ENCODE results near the gene KCNJ6.
"Not testable (repeated sequence)": the region's sequence is repeated elsewhere in the genome, so short reads cannot be mapped to it uniquely, and the experiment has no call there.

Gene KCNJ6

DNA sequence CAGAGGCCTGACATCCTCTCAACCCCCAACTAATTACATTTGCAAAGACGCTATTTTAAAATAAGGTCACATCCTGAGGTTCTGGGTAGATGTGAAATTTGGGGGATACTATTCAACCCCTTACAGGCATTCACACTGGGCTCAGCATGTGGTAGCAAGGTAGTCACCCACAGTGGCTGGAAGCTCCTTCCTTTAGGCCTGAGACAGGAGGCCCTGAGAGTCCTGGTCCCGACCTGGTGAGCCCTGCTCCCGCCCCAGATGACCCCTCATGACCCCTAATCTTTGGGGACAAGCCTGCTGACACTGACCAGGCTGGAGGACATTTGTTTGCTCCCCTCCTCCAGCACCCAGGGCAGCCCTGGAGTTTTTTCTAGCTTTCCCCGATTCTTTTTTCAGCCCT is 323.8 kb downstream of the KCNJ6 start:
- DNase-seq, result no peak

DNA sequence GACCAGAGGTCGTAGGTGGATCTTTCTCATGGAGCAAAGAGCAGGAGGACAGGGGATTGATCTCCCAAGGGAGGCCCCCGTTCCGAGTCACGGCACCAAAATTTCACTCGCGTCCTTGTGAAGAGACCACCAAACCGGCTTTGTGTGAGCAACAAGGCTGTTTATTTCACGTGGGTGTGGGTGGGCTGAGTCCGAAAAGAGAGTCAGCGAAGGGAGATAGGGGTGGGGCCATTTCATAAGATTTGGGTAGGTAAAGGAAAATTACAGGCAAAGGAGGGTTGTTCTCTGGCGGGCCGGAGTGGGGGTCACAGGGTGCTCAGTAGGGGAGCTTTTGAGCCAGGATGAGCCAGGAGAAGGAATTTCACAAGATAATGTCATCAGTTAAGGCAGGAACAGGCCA is 324.3 kb downstream of the KCNJ6 start:
- not testable (repeated sequence) for DNase-seq

DNA sequence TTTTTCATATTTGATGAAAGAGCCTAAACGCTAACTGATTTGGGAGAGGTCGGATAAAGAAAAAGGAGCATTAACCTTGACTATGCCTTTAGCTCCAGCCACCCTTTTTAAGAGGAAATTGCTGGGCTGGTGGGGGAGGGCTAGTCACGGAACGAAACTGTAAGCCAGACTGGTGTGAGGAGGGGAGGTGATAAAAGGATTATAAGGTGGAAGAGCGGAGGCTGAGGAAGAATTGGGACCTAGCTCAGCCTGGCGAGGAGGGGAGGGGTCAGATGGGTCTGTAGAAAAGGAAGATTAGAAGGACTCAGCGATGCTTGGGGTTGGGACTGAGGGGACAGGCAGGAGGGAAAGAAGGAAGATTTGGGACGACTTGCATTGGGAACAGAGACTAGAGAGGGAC is 325.4 kb downstream of the KCNJ6 start:
- DNase-seq, result not testable (repeated sequence)

DNA sequence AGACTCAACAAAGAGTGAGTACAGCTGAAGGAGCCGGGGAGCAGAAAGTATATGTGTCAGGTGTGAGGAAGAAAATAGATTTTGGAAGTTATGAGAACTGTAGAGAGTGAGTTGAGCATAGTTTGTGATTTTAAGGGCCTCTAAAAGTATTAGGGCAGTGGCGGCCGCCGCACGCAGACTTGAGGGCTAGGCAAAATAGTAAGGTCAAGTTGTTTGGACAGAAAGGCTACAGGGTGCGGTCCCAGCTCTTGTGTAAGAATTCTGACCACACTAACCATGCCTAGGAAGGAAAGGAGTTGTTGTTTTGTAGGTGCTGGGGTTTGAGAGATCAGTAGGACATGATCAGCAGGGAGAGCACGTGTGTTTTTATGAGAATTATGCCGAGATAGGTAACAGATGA is 327.6 kb downstream of the KCNJ6 start:
- not testable (repeated sequence) for DNase-seq

DNA sequence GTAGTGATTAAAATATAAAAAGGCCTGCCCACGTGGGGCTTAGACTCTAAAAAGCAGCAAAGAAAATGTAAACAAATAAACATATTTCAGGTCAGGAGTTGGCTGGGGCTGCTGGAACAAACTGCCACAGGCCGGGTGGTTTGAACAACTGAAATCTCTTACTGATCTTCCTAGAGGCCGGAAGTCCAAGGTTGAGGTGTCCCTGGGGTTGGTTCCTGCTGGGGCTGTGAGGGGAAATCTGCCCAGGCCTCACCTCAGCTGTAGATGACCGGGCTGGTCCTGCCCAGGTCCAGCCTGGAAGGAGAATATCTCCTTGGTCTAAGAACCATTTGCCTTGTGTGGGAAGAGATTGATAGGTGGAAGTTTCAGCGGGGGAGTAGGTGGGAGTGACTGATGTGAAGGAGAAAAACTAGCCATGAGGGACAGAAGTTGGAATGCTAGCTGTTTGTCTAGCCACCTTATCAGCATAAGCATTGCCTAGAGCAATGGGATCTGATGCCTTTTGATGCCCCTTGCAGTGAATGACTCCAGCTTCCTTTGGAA is 328.6 kb downstream of the KCNJ6 start:
- DNase-seq, result no peak

DNA sequence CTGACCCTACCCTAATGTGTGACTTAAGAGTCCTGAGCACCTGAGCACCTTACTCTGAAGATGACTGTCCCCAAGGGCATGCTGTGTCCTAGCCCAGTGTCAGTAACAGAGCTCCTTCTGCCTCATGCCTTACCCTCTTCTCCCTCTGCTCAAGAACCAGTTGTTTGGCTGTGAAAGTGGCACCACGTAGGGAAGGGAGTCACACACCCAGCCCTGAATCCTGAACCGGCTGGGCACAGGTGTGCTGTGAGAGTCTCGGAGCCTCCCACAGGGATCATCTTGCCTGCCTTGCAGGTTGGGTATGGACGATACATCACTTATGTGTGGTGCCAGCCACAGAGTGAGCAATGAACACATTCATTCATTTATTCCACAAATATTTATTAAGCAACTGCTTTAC is 329.1 kb downstream of the KCNJ6 start:
- DNase-seq, result no peak

DNA sequence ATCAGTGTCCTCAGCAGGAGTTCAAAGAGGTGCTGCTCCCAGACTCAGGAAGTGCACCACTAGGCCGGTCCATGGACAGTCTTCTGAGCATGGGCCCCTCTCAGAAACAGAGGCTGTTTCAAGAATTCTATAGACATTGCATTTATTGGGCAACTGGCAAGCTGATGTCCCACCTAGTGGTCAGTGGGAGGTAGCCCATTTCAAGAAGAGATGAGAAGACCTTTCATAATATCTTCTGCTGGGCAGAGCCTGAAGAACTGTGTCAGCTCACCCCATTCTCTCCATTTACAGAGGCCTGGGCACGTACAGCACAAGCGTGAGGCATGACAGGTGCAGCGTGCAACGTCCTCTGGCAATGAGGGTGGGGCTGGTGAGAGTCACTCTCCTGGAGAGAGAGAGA is 333.7 kb downstream of the KCNJ6 start:
- DNase-seq, result no peak

DNA sequence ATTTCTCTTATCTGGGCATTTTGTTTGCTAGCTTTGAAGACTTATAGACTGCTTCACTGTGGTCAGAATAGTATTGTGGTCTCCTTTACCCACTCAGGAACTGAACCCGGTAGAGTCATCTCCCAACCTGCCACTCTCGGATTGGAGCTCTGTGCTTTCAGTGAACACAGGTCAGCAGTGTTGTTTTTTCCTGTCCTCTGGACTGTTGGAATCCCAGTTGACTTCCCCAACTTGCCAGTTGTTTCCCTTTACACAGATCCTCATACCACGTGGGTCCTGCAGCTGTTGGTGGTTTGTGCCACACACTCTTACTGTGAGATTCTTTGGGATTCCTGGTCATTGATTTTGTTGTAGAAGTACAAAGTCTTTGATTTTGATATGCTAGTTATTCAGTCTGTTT is 335.6 kb downstream of the KCNJ6 start:
- DNase-seq, result no peak

DNA sequence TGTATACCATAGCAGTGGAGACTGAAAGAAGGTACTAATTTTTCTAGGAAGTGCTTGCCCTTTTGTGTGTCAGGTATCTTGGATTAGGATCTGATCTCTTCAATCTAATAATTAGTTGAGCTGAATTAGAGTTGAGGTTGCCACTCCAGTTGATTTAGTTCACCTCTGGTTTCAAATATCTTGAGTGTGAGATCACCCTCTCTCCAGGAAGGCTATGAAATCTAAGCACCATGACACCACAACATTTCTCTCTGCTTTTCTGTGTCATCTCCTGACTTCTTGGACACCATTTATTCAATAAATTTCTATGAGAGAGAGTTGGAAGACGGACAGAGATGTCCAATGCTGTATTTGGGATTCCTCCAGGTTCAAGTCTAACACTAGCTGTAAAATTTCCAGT is 336.9 kb downstream of the KCNJ6 start:
- no peak for DNase-seq

DNA sequence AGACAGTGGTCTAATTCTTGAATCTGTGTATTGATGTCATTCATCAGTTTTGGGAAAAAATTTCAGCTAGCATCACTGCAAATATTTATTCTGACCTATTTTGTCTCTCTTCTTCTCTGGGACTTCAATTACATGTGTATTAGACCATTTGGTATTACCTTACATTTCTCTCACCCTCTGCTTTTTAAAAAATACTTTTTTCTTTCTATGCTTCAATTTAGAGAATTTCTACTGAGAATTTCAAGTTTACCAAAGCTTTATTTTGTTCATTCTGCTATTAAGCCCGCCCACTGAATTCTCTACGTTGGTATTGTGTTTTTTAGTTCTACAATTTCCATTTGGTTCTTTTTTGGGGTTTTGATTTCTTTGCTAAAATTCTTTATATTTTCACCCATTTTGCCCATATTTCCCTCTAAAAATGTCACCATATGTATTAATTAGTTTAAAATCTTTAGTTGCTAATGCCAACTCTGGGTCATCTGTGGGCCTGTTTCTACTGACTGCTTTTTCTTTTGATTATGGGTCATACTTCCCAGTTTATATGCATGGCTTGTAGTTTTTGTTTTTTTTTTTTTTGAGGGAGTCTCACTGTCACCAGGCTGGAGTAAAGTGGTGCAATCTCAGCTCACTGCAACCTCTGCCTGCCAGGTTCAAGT is 337.7 kb downstream of the KCNJ6 start:
- DNase-seq, result no peak

DNA sequence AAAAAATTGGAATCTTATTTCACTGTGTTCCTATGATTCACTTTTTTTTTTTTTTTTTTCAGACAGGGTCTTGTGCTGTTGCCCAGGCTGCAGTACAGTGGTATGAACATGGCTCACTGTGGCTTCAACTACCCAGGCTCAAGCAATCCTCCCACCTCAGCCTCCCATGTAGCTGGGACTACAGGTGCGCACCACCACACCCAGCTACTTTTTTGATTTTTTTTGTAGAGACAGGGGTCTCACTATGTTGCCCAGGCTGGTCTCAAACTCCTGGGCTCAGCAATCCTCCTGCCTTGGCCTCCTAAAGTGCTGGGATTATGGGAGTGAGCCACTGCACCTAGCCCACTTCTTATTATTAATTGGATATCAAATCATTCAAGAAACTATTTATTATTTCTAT is 339.3 kb downstream of the KCNJ6 start:
- DNase-seq, result not testable (repeated sequence)

DNA sequence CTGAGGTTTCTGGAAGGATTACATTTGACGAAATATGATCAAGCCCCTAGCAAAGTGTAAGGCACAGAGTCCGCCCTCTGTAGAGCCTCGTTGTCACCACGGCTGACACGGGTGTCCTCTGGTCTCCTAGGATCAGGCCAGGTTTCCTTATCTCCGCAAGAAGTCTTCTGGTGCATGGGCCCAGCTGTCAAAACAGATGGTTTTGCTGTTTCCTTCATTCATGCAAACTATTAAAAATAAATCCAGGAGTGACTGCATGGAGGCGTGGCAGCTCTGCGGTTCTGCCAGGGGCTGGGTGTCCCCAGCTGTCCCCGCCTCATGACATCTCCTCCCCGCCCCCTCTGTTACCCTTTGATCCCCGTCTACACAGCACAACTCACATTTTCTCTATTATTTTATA is 340.7 kb downstream of the KCNJ6 start:
- DNase-seq, result no peak

DNA sequence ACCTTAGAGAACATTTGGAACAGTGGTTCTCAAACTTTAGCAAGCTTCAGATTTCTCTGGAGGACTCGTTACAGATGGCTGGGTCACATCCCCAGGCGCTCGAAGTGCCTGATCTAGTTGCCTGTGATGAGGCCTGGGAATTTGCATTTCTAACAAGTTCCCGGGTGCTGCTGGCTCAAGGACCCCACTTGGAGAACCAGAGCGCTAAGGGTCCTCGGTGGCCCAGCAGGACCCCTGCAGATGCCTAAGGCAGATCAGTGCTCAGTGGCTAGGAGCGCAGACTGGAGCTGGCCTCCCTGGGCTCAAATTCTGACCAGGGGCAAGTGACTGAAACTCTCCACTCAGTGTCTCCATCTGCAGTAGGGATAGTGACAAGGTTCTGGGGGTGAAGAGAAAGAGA is 341.5 kb downstream of the KCNJ6 start:
- DNase-seq, result no peak

DNA sequence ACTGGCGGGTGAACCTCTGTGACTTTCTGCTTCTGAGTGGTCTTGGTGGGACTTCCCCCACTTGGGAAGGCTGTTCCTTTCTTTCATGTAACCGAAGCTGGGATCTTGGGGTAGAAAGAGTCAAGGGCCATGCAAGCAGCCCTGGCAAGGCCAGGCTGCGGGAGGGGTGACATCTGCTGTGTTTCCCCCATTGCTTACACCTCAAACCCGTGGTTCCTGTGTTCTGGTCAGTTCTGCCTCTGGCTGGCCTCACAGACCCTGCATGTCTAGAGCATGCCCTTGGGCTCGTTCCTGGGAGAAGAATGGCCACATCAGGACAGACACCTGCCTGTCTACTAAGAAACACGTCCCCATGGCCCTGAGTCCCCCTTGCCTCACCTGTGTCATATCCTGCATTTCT is 341.9 kb downstream of the KCNJ6 start:
- DNase-seq, result no peak

DNA sequence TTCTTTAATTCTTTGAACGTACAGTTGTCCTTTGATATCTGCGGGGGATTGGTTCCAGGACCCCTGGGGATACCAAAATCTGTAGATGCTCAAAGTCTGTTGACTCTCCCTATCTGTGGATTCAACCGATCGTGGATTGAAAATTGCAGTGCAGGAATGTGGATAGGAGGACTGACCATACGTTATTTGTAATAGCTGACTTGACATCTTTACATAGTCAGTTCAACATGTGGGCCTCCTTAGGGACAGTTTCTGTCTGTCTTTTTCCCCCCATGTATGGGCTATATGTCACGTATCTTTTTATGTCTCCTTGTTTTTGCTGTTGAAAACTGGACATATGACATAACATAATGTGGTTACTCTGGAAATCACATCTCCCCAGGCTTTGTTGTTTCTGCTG is 344.8 kb downstream of the KCNJ6 start:
- no peak for DNase-seq

DNA sequence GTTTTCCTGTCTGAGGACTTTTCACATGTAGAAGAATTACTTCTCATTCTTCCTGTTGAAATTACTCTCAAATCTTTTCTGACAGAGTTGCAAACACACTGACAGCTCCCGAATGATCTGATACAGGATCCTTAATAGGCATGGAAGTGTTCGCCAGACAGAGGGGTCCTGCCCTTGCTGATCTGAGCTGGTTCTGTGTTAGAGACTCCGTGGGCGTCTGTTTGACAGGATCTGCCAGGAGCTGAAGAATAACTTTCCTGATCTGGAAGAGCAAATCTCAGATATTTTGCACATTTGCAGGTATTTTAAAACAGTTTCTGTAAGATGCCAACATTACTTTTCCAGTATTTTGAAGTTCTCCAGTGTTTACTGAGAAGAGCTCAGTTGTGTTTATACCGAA is 347.3 kb downstream of the KCNJ6 start:
- DNase-seq, result no peak

DNA sequence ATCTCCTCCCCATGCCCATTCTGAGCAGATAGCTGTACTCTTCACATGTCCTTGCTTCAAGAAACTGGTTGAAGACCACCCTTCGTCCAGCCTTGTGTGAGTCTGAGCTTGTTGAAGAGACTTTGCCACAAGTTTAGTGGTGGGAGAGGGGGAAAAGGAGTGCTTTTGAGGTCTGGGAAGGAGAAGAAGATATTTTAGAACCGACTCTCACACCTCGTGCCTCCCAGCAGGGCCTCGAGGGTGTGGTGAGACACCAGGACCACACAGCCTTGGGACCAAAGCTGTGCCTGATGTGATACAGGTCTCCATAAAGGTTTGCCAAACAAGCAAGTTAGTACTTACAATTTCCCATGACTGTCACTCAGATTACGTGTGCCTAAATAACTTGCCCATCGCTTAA is 347.8 kb downstream of the KCNJ6 start:
- DNase-seq, result no peak

DNA sequence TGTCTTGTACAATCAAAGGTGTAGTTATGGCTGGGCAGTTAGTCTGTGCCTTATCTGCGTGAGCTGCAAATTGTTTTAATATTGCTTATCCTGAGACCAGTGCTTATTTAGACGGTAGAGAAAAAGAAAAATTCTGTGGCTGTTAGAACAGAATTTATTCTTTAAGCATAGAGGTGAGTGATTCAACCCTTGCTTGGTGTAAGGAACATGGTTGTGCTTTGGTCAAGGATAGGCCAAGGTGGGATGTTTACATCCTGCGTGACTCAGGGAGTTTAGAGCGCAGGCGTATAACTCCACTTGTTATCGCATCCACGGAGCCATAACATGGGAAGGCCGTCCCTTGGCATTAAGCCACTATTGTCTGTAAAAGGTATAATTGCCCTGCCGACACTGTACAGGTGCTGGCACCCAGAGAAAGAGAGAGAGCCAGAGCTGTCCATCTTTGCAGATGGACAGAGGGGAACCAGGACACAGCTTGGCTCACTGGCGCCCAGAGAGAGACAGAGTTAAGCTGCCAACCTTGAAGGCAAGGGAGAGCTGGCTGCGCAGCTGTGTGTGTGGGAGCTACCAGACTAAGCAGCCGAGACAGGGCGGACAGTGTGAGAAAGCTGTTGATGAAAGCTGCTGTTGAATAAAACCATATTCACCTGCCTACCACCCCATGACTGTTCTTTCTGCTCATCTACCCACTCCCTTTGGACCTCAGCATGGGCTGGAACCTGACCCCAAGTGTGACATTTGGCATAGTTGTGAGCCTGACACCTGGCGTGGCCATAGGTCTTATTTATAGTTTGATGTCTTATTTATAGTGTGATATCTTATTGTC is 349.3 kb downstream of the KCNJ6 start:
- DNase-seq, result no peak

DNA sequence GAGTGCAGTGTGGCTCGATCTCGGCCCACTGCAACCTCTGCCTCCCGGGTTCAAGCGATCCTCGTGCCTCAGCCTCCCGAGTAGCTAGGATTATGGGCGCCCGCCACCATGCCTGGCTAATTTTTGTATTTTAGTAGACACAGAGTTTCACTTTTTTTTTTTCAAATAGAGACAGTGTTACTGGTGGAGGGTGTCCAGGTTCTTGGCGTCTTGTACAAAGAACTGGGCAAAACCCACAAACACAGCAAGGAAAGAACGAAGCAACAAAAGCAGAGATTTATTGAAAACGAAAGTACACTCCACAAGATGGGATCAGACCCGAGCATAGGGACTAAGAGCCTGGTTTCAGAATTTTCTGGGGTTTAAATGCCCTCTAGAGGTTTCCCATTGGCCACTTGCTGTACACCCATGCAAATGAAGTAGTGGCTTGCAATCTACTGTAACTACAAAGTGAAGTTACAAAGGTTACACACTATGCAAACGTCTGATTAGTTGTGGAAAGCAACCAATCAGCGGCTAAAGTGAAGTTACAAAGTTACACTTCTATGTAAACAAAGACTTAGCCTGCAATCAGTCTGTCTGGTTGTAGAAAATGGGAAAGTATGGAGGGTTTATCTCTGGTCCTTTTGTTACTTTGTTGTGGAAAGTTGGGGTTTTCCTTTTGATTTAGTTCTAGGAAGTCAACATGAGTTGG is 350.6 kb downstream of the KCNJ6 start:
- no peak for DNase-seq

DNA sequence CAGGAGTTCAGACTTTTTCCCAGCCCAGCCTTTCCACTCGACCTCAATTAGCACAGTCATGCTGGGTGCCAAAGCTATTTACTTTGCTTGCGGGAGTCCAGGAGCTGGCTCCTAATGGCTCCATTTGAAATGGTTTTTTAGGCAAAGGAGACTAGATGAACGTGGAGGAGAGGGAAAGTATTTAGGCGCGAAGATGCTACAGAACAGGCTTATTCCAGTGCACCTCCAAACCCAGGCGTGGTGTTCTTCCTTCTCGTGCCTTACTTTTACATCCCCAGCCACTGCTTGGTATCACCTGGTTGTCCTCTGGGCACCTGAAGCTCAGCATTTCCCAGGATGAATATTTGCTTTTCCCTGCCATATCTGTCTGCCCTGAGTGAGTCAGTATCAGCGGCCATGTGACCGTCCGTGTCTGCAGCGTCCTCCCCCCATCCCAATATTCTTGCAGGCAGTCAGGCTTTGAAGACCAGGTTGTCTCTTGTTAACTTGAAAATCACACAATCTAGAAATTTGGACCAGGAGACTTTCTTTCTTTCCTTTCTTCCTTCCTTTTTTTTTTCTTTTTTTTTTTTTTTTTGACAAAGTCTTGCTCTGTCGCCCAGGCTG is 351.2 kb downstream of the KCNJ6 start:
- DNase-seq, result no peak

DNA sequence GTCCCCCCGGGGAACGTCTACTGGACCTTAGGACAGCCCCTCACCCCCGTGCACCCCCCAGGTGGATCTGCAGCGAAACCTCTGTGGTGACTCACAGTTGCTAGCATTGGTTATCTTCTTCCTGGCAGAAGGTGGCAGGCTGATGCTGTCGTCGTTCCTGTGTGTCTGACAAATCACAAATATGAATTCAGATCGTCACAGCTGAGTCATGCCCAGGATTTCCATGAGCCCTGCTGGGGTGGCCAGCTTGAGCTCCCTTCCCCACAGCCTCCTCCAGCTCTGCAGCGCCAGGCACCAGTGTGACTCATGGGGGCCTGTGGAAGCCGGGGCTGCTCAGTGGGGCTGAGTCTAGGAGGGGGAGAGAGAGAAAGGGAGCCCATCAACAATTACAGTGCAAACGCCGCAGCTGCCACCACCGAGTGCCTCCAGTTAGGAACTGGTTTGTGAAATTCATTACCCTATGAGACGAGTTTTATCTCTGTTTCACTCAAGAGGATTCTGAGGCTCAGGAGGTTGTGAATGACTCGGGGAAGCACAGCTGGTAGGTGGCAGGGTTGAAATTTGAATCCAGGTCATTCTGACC is 351.8 kb downstream of the KCNJ6 start:
- peak; percentile 71 to 90 (median 84) for DNase-seq

DNA sequence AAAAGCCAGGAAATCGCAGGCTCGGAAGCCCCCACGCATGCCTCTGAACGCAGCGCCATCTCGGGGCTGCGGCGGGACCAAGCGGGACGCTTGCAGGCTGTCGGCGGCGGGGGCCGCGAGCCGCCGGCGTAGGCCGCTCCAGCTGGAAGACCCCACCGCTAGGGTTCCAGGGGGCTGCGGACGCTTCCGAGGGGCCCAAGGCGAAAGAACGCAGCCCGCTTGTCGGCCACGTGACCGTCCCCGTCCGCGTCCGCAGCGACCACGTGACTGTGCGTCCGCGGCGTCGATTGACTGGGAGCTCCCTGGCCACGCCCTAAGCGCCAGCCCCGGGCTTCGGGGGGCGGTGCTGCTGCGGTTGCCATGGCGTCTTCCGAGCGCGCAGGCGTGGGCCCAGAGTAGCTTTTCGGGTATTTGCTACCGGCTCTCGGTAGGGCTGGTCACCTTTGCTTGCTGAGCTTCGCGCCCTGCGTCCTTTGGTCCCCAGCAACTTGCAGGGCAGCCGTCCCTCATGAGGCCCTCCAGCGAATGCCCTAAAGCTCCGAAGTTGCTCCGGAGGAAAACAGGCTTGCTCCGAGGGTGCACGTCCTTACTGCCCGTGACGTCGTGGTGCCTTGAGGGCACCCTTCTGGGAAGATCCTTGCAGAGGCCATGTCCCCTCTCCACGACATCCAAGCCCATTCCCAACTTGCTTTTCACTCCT is 352.5 kb downstream of the KCNJ6 start:
- peak; percentile 80 to 91 (median 88) for DNase-seq

All from stimulated activated naive CD4-positive, alpha-beta T cell (primary cell).